ENCODE results near the gene GRM8.

- no peak for TF ChIP-seq EZH2 (IDR thresholded peaks at IDR 0.05; ENCODE audit: insufficient read depth, poor library complexity, severe bottlenecking)
- no peak for TF ChIP-seq EZH2phosphoT487 (IDR thresholded peaks at IDR 0.05; ENCODE audit: insufficient read depth, low read depth)
These were observed 647.2 kb downstream of the GRM8 start for GRCh38 chr7:126605553-126605952.

Measured in GM23248 (cell line).